Activated CD8-positive, alpha-beta memory T cell treated with anti-CD3 and anti-CD28 coated beads for 48 hours (primary cell): ENCODE data around the gene LEPROT.

Experiments
- DNase-seq, 3 experiments: peaks; one replicate each; pipeline ENCODE4 v3.0.0-alpha.2; 2020; ENCODE audit warnings: low read depth in 2 of 3, low spot score in 2 of 3

LEPROT gene

DNA sequence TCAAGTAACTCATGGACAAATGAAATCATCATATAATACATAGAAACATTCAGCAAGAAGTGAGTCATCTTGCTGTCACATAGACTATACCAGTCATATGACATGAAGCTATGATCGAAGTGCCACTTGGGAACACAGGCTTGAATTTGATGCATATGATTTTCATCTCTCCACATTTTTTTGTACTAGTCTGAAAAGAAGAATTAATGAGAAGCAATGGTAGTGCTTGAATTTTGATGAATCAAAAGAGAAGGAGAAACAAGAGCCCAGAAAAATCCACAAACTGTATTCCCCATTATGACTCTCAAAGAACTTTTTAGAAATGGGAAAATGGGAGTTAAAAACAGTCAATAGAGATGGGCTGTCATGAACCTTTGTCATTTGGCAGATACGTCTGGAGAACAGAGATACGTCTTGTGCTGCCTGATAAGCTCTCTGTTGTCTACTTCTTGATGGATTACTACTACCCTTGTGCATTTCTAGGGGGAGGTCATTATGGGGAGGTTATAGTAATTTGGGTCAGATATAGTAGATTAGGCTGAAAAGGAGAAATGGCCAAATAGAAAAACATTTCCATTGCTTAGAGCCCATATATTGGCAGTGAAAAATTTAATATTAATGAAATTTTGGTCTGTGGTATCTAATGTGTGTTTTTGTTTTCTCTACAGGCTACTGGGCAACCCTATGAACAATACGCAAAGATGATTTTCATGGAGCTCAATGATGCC, 8.0 kb upstream of the LEPROT start:
- DNase-seq: no peak

DNA sequence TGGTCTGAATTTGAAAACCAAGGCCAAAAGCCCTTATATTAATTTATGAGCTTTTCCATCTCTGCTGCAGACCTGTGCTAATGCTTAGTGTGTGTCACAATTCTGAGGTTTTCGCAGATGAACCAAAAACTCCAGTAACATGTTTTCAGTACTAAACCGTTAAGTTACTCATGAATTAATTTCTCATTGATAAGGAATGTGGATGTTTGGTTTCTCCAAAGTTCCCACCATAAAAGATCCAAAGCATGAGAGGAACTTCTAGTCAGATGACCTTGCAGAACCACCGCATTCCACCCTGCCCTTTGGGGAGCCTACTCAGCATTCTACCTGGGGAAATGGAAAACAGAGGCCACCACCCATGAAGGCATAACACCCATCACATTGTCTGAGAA, 7.5 kb upstream of the LEPROT start:
- no peak for DNase-seq

DNA sequence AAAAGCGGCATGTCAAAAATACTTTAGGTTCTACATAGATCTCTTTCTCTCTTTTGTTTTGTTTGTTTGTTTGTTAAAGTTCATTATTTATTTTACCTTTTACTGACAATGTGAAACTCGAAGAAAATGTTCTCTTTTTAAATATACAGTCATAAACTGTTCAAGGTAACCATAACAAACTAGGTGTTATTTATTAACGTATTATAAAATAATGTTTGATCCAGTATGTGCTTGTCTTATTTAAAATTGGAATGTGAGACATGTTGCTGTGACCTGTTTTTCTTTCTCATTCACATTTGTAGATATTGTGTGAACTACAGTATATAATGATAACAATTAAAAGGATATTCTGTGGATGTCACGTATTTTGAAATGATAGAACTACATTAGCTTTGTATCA, 5.9 kb upstream of the LEPROT start:
- no peak for DNase-seq

DNA sequence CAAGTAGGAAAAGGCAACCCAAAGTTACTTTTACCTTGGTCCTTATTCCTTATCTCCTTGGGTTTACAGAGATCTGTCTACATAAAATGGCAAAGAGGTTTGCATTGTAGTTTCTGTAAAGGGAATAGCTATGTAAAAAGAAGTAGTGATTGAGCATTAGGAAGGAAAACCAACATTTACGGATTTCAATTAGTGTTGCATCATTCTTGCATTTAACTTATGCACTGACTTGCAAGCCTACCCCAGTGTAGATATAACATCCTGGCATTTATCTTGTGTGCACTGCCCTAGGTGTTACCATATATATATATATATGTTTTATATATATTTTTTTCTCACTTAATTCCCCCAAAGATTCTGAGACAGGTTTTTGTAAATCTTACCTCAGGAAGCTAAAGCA, 3.7 kb upstream of the LEPROT start:
- DNase-seq: no peak

- DNase-seq: no peak
Observed at GRCh38 chr1:65417729-65418128, 2.7 kb upstream of the LEPROT start.

DNA sequence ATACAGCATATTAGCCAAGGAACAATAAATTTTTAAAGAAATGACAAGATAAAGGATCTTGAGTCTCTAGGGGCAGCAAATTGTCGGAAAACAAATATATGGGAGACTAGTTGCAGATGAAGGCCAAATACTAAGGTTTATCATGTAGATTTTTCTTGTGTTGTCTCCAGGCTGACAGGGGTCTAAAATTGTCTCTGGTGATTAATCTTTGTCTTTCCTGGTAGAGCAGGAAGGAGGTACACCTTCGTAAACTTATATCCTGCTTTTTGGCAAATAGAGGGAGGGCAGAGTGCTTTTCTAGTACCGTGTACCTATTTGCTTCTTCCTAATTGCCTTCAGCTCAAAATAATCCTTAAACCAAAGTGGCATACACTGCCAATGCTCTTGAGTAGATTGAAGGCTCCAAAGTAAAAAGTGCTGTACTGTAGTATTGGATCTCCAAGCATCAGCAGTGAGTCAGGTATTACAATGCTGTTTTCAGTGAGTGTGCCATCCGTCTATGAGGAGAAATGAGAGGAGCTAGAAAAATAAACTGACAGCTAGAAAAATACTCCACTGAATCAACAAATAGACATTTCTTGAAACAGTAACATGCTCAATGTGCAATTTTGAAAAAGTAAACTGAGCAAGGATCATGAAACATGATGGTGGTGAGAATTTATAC, 1.8 kb upstream of the LEPROT start:
- no peak for DNase-seq

GRCh38 chr1:65419681-65420589, 533 bp upstream of the LEPROT start:
- peak; percentile 78 to 96 (median 90) for DNase-seq

- no peak for DNase-seq
Observed at GRCh38 chr1:65421351-65422025, 1.0 kb downstream of the LEPROT start.

DNA sequence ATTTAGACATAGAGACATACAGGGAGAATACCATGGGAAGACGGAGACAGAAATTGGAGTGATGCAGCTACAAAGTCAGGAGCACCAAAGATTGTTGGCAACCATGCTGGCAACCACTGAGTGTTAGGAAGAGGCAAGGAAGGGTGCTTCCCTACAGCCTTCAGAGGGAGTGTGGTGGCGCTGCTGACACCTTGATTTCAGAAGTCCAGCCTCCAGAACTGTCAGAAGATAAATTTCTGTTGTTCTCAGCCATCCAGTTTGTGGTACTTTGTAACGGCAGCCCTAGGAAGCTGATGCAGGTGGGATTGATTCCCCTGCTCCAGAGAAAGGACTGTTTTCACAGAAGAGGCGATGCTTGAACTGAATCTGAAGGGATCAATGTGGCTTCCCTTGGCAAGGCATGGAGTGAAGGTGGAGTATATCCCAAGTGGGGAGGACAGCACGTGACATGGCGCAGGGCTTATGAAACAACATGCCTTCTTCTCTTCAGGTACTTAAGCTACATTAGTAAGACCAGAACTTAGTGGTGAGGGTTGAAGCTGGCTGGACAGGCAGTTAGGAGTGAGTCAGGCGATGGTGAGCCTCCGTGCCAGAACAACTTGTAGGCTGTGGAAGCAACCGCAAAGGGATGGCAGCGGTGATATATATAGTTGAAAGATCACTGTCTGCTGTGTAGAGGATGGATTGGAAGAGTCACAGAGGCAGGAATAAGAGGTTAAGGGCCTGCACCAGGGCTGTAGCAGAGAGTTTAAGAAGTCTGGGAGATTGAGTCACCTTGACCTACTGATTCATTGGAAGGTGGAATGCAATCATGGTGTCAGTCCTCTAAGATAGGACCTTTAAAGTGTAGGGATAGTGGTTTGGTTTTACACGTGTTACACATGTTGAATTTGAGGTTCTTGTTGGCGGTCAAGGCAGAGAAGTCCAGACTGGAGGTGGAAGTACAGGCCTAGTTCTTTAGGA, 2.1 kb downstream of the LEPROT start:
- DNase-seq: no peak

GRCh38 chr1:65423884-65424572, 3.6 kb downstream of the LEPROT start:
- no peak for DNase-seq

DNA sequence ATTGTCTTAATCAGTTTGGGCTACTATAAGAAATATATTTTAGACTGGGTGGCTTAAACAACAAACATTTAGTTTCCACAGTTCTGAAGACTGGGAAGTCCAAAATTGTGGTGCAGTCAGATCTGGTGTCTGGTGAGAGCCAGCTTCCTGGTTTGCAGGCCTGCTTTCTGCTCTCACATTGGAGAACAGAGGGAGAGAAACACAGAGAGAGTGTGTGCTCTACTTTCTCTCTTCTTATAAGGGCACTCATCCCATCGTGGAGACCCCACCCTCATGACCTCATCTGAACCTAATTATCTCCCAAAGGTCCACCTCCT, 4.1 kb downstream of the LEPROT start:
- DNase-seq: no peak

DNA sequence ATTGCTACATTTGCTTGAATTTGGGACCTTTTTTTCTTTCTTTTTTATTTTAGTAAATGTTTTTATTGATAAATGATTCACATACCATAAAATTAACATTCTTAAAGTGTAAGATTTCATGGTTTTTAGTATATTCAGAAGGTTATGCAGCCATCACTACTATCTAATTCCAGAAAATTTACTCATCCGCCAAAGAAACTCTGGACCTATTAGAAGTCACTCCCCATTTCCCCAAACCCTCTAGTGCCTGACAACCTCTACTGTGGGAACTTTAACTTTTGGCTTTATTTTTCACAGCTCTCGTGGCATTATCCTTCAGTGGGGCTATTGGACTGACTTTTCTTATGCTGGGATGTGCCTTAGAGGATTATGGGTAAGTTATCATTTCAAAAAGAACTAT, 4.5 kb downstream of the LEPROT start:
- no peak for DNase-seq

GRCh38 chr1:65425697-65426096, 5.2 kb downstream of the LEPROT start:
- DNase-seq: no peak

DNA sequence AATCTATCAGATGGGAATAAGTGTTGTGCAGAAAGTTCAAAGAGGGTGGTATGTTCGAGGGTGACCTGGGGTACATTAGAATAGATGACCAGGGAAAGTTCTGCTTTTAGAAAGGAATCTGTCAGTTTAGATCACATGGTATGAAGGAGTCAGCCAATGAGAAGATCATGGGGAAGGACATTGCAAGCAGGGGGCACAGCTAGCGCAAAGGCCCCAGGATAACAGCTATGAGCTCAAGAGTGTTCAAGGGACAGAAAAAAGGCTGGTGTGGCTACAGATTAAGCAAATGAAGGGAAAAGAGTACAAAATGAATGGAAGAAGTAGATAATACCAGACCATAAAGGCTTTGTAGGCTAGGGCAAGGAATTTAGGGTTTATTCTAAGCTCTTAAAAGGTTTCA, 8.6 kb downstream of the LEPROT start:
- no peak for DNase-seq

DNA sequence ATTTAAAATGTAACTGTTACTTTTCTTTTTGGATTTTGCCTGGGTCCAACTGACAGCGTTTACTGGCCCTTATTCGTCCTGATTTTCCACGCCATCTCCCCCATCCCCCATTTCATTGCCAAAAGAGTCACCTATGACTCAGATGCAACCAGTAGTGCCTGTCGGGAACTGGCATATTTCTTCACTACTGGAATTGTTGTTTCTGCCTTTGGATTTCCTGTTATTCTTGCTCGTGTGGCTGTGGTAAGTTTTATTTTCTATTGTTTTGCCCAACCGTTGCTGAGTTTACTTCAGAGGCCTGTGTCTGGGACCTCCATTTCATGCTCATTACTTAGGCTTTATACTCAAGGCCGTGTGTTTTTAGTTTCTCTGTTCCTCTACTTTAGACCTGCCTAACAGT, 9.3 kb downstream of the LEPROT start:
- no peak for DNase-seq

DNA sequence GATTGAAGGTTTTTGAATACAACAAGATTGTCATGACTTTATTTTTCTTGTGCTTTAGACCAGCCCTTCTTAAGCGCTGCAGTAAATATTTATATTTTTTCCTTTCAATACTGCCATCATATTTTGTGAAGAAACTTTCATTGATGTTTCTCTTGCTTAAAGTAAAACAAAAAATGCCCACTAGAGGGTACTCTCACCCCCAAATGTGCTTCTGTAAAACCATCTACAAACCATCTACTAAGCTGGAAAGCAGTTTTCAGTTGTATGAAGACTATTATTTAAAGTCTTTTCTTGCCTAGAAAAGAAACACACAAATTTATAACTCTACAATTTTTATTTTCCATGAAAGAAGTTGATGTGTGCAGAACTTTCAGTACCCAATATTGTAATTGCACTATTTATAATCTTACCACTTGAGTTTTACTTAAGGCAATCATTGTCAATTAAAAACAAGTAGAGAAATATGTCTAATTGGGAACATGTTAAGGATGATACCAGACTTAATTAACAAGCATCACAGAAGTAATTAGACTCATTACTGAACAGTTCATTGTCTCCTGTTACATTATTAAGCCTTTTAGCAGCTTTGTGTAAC, 10.7 kb downstream of the LEPROT start:
- DNase-seq: no peak

DNA sequence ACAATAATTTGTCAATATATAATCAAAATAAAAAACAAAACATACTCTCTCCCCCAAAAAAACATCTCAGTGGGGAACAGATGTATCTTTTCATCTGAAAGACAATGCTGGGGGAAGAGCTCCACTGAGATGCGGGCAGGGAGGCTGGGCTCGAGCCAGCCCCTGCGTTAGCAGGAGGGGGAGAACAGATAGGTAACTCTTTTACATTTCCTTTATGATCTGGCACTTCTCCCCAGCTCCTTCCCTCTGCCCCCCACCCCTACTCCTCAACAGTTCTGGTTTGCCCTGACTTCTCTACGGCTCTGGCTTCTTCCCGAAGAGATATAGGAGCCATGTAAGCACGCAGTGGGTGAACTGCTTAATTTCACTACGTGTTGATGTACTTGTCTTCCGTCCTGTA, 12.4 kb downstream of the LEPROT start:
- DNase-seq: no peak

DNA sequence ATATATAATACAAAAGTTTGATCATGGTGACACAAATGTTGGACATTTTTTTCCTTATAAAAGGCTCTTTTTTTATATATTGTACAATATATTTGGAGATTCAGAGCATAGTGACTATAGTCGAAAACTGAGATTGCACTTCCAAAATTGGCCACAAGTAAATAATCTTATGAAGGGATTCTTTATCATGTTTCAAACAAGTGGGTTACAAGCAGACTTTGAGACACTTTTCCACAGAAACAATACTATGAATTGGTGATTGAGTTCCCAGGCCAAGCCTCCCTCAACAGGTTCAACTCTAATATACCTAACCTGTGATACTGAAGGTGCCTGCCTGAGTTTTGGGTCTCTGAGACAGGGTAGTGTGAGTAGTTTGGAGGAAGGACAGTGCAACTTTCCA, 13.8 kb downstream of the LEPROT start:
- no peak for DNase-seq

GRCh38 chr1:65434760-65435159, 14.3 kb downstream of the LEPROT start:
- DNase-seq: no peak
